HepG2 (cell line): ENCODE results near the gene TRABD. TPM values are rescaled to one million over a fixed set of nuclear protein-coding genes. Genes with fewer than 3 reads are reported as not detected.
A peak's percentile ranks its signal among the peaks of the same experiment; 100 is the strongest.

Experiments
- KDM4B ChIP-seq: sonication (generic); formaldehyde crosslinking; IDR thresholded peaks from 2 replicates; pipeline ENCODE4 v1.4.0; 2020; ENCODE audit warnings: missing genetic modification reagents
- KDM5A ChIP-seq: fragments of 200-600 bp; sonication (generic); IDR thresholded peaks from 2 replicates; pipeline ENCODE4 v1.7.0; 2018; ENCODE audit warnings: antibody characterized with exemption, mild to moderate bottlenecking, low read length, borderline replicate concordance
- NR2C2 ChIP-seq: sonication (generic); formaldehyde crosslinking; IDR thresholded peaks from 2 replicates; pipeline ENCODE4 v1.4.0; 2020; ENCODE audit warnings: missing genetic modification reagents, mild to moderate bottlenecking, moderate library complexity, borderline replicate concordance
- PHF20 ChIP-seq: sonication (generic); formaldehyde crosslinking; IDR thresholded peaks from 2 replicates; pipeline ENCODE4 v1.5.0; 2020; ENCODE audit warnings: mild to moderate bottlenecking, missing genetic modification reagents
- RBAK ChIP-seq: sonication (generic); formaldehyde crosslinking; IDR thresholded peaks from 2 replicates; pipeline ENCODE4 v1.5.1; 2020; ENCODE audit warnings: mild to moderate bottlenecking, missing genetic modification reagents
- SOX13 ChIP-seq, 3 experiments: fragments of 450-650 bp in 1 of 3; sonication (generic) in 1 of 3; formaldehyde crosslinking in 1 of 3; IDR thresholded peaks in 2 of 3; conservative IDR thresholded peaks in 1 of 3; 2 replicates each; pipeline versions ENCODE4 v1.5.0 to v1.6.1; 2016 to 2020; ENCODE audit warnings: antibody characterized with exemption in 1 of 3, mild to moderate bottlenecking in 1 of 3, missing compliant biosample characterization in 1 of 3, missing genetic modification reagents in 1 of 3, moderate library complexity in 1 of 3
- SP140L ChIP-seq: sonication (generic); formaldehyde crosslinking; IDR thresholded peaks from 2 replicates; pipeline ENCODE4 v1.4.0; 2020; ENCODE audit warnings: missing genetic modification reagents, borderline replicate concordance
- ZNF317 ChIP-seq: sonication (generic); formaldehyde crosslinking; IDR thresholded peaks from 2 replicates; pipeline ENCODE4 v1.5.0; 2020; ENCODE audit warnings: mild to moderate bottlenecking, missing genetic modification reagents
- ZNF326 ChIP-seq: sonication (generic); formaldehyde crosslinking; IDR thresholded peaks from 2 replicates; pipeline ENCODE4 v1.4.0; 2020; ENCODE audit warnings: missing genetic modification reagents, borderline replicate concordance
- ZNF510 ChIP-seq: sonication (generic); formaldehyde crosslinking; IDR thresholded peaks from 2 replicates; pipeline ENCODE4 v1.4.0; 2020; ENCODE audit warnings: low read depth, mild to moderate bottlenecking, missing genetic modification reagents
- ZNF761 ChIP-seq: sonication (generic); formaldehyde crosslinking; conservative IDR thresholded peaks from 2 replicates; pipeline ENCODE4 v1.4.0; 2020; ENCODE audit warnings: mild to moderate bottlenecking, missing genetic modification reagents
- ZNF792 ChIP-seq: IDR thresholded peaks from 2 replicates; pipeline ENCODE4 v1.6.1; 2016
- polyA plus RNA-seq, 8 experiments: library from polyadenylated mRNA; depleted of rRNA in 3 of 8; stranded (reverse) in 7 of 8; unstranded in 1 of 8; fragments of >200 nt; fragmentation: Illumina TruSeq in 4 of 8; extraction: Trizol in 4 of 8; gene quantifications; 2 replicates each; pipeline versions ENCODE4 v1.2.1 to v1.2.3, GENCODE V29; 2011 to 2016; ENCODE audit warnings: low read depth in 4 of 8, missing spikeins in 1 of 8, mixed read lengths in 1 of 8; ENCODE audit not compliant: insufficient read depth in 1 of 8
- total RNA-seq, 5 experiments: library from RNA; depleted of rRNA; stranded (reverse); fragments of >200 nt; fragmentation: Illumina TruSeq; extraction: Trizol; gene quantifications; 2 replicates each; pipeline ENCODE4 v1.2.3, GENCODE V29; 2016; ENCODE audit warnings: low read depth in 1 of 5
- TF ChIP-seq, protein P1 (sequence below): sonication (generic); formaldehyde crosslinking; IDR thresholded peaks from 2 replicates; pipeline ENCODE4 v1.5.0; 2020; ENCODE audit warnings: mild to moderate bottlenecking, missing genetic modification reagents, borderline replicate concordance
- TF ChIP-seq, protein P2 (sequence below): IDR thresholded peaks from 2 replicates; pipeline ENCODE4 v1.6.1; 2016; ENCODE audit warnings: control low read depth
- TF ChIP-seq, protein P3 (sequence below): IDR thresholded peaks from 2 replicates; pipeline ENCODE4 v1.6.1; 2016; ENCODE audit warnings: missing compliant biosample characterization, missing genetic modification reagents, borderline replicate concordance
- TF ChIP-seq, protein P4 (sequence below): IDR thresholded peaks from 2 replicates; pipeline ENCODE4 v1.6.1; 2016
- TF ChIP-seq, protein P5 (sequence below): sonication (generic); formaldehyde crosslinking; IDR thresholded peaks from 2 replicates; pipeline ENCODE4 v1.8.0; 2022; ENCODE audit warnings: mild to moderate bottlenecking, missing genetic modification reagents; ENCODE audit not compliant: insufficient replicate concordance

The TRABD gene
- total and polyA plus RNA-seq, 2 of the 13 experiments (the other 11 are each of a cell fraction or from before 2014, with no cell fraction given) = 21.5 to 28.9 TPM

DNA sequence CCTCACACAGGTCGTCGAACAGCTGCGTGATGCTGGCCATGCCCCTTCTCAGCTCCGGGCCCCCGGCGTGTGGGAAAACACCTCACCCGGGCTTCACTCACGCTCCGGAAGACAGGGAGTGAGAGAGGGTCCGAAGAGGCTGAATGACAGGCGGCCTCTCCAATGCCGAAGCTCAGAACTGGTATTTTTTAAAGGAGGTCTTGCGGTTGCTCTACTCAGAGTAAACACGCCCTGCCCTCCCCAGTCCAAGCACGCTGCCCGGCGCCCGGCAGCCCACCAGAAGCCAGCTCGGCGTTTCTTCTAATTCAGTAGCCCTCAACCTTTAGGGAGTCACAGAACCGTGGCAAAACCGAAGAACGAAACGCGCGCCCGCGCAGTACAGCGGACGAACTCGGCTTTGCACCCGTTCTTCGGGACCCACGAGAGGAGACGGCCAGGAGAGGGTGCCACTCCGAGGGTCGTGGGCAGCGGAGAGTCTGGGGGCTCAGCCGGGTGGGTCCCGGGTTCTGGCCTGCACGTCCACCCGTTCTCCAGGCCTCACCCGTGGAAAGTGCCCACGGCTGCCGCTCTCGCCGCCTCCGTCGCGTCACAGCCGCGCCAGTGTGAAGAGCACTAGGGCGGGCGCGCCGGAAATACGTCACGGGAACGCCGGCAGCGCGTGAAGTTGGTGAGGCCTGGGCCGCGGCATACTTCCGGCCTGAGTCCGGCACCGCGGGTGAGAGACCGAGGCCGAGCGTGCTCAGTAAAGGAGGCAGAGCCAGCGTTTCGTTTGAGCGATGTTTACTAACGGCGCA is 58.9 kb downstream of the TRABD start, which contains the start of gene TUBGCP6 (continued):
- TF ChIP-seq, protein P1, sequence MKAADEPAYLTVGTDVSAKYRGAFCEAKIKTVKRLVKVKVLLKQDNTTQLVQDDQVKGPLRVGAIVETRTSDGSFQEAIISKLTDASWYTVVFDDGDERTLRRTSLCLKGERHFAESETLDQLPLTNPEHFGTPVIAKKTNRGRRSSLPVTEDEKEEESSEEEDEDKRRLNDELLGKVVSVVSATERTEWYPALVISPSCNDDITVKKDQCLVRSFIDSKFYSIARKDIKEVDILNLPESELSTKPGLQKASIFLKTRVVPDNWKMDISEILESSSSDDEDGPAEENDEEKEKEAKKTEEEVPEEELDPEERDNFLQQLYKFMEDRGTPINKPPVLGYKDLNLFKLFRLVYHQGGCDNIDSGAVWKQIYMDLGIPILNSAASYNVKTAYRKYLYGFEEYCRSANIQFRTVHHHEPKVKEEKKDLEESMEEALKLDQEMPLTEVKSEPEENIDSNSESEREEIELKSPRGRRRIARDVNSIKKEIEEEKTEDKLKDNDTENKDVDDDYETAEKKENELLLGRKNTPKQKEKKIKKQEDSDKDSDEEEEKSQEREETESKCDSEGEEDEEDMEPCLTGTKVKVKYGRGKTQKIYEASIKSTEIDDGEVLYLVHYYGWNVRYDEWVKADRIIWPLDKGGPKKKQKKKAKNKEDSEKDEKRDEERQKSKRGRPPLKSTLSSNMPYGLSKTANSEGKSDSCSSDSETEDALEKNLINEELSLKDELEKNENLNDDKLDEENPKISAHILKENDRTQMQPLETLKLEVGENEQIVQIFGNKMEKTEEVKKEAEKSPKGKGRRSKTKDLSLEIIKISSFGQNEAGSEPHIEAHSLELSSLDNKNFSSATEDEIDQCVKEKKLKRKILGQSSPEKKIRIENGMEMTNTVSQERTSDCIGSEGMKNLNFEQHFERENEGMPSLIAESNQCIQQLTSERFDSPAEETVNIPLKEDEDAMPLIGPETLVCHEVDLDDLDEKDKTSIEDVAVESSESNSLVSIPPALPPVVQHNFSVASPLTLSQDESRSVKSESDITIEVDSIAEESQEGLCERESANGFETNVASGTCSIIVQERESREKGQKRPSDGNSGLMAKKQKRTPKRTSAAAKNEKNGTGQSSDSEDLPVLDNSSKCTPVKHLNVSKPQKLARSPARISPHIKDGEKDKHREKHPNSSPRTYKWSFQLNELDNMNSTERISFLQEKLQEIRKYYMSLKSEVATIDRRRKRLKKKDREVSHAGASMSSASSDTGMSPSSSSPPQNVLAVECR (CRISPR knock-in tag) = peak; percentile 96
- peak; percentile 78 for TF ChIP-seq NR2C2 (CRISPR knock-in tag)
- TF ChIP-seq, protein P2, sequence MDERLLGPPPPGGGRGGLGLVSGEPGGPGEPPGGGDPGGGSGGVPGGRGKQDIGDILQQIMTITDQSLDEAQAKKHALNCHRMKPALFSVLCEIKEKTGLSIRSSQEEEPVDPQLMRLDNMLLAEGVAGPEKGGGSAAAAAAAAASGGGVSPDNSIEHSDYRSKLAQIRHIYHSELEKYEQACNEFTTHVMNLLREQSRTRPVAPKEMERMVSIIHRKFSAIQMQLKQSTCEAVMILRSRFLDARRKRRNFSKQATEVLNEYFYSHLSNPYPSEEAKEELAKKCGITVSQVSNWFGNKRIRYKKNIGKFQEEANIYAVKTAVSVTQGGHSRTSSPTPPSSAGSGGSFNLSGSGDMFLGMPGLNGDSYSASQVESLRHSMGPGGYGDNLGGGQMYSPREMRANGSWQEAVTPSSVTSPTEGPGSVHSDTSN = peak; percentile 81
- TF ChIP-seq KDM5A = peak; percentile 96
- TF ChIP-seq KDM4B = peak; percentile 61; the same call in 1 of the 2 replicates
- peak; percentile 98 for TF ChIP-seq PHF20 (CRISPR knock-in tag)
- peak; percentile 81; the same call in 1 of the 2 replicates for TF ChIP-seq ZNF510
- TF ChIP-seq, protein P3, sequence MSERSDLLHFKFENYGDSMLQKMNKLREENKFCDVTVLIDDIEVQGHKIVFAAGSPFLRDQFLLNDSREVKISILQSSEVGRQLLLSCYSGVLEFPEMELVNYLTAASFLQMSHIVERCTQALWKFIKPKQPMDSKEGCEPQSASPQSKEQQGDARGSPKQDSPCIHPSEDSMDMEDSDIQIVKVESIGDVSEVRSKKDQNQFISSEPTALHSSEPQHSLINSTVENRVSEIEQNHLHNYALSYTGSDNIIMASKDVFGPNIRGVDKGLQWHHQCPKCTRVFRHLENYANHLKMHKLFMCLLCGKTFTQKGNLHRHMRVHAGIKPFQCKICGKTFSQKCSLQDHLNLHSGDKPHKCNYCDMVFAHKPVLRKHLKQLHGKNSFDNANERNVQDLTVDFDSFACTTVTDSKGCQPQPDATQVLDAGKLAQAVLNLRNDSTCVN (CRISPR knock-in tag) = no peak
- TF ChIP-seq SP140L (CRISPR knock-in tag) = no peak
- TF ChIP-seq, protein P4, sequence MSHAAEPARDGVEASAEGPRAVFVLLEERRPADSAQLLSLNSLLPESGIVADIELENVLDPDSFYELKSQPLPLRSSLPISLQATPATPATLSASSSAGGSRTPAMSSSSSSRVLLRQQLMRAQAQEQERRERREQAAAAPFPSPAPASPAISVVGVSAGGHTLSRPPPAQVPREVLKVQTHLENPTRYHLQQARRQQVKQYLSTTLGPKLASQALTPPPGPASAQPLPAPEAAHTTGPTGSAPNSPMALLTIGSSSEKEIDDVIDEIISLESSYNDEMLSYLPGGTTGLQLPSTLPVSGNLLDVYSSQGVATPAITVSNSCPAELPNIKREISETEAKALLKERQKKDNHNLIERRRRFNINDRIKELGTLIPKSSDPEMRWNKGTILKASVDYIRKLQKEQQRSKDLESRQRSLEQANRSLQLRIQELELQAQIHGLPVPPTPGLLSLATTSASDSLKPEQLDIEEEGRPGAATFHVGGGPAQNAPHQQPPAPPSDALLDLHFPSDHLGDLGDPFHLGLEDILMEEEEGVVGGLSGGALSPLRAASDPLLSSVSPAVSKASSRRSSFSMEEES = peak; percentile 77
- TF ChIP-seq SOX13 (IDR thresholded peaks at IDR 0.05) = no peak
- peak in 1 of 2 experiments; percentile 56; a peak in 2 of 4 replicates for TF ChIP-seq SOX13 (CRISPR knock-in tag; conservative IDR thresholded peaks at IDR 0.05 in 1 of 2, IDR thresholded peaks at IDR 0.05 in 1 of 2)
- TF ChIP-seq, protein P5, sequence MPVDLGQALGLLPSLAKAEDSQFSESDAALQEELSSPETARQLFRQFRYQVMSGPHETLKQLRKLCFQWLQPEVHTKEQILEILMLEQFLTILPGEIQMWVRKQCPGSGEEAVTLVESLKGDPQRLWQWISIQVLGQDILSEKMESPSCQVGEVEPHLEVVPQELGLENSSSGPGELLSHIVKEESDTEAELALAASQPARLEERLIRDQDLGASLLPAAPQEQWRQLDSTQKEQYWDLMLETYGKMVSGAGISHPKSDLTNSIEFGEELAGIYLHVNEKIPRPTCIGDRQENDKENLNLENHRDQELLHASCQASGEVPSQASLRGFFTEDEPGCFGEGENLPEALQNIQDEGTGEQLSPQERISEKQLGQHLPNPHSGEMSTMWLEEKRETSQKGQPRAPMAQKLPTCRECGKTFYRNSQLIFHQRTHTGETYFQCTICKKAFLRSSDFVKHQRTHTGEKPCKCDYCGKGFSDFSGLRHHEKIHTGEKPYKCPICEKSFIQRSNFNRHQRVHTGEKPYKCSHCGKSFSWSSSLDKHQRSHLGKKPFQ = peak; percentile 50
- TF ChIP-seq ZNF326 (CRISPR knock-in tag) = no peak
- peak; percentile 57; the same call in 1 of the 2 replicates for TF ChIP-seq ZNF317 (CRISPR knock-in tag)
- peak; percentile 21; the same call in 1 of the 2 replicates for TF ChIP-seq ZNF761 (CRISPR knock-in tag)
- peak; percentile 81; the same call in 1 of the 2 replicates for TF ChIP-seq ZNF792 (CRISPR knock-in tag)
- no peak for TF ChIP-seq RBAK (CRISPR knock-in tag)
